Activated T-cell treated with anti-CD3 and anti-CD28 coated beads, Interleukin-2, amount 50 U/mL, for 48 hours (primary cell): ENCODE results near the gene YTHDC1.
"Not testable (repeated sequence)": the region's sequence is repeated elsewhere in the genome, so short reads cannot be mapped to it uniquely, and the experiment has no call there.

Experiments used
- DNase-seq, 2 experiments: peaks; one replicate each; pipeline ENCODE4 v3.0.0-alpha.2; 2020

Gene YTHDC1

DNA sequence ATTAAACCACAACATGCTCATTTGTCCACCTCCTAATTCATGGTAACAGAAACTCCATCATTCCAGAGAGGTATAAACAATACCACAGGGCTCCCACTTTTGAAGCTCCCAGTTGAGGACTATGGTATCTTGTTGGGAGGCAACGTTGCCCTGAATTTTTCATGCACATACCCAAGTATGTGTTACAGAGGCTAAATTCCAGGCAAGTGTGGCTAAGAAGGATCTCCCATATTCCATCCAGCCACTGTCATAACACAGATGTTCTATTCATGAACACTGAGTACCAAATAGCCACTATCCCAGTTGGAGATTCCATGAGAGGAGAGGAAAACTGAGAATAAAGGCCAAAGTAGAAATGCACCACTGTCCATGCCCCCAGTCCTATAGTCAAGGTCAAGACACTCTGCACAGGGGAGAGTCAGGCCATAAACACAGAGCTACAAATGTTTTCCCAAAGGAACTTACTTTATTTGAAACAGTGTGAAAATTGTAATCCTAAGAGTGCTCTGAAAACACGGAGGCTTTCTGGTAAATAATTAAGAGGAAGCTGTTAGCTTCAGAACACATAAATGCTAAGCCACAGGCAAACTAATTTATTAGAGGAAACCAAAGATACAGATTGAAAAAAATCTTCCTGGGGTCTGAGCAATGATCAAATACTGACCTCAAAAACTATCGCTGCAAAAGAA lies 62.0 kb downstream of the YTHDC1 start:
- DNase-seq, result no peak

DNA sequence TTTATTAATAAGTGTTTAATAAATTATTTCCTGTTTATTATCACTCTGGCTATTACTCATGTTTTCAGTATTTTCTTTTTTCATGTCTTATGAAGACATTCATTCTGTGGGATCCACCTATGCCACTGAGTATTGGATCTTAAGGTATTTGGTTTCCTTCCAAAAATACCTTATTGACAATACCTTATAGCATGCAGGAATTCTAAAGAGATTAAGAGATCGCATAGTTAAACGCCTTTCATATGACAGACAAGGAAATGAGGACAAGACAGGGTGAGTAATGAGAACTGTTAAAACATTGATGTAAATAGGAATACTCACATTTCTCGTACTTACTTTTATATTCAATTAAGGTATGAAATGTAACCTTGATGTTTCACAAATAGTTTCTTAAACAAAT lies 66.2 kb downstream of the YTHDC1 start:
- DNase-seq, result no peak

DNA sequence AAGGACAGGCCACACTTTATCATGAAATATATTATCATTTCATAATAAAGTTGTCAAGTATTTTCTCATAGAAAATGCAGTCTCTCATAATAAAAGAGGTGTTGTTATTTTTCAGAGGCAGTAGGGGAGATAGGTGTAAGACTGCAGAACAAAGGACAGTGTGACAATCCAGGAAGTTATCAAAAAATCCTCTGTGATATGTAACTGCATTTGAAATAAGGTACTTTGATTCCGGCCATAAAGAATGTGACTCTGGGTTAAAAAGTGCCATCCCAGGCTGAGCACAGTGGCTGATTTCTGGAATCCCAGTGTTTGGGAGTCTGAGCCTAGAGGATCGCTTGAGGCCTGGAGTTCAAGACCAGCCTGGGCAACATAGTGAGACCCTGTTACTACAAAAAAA lies 66.8 kb downstream of the YTHDC1 start:
- no peak for DNase-seq

DNA sequence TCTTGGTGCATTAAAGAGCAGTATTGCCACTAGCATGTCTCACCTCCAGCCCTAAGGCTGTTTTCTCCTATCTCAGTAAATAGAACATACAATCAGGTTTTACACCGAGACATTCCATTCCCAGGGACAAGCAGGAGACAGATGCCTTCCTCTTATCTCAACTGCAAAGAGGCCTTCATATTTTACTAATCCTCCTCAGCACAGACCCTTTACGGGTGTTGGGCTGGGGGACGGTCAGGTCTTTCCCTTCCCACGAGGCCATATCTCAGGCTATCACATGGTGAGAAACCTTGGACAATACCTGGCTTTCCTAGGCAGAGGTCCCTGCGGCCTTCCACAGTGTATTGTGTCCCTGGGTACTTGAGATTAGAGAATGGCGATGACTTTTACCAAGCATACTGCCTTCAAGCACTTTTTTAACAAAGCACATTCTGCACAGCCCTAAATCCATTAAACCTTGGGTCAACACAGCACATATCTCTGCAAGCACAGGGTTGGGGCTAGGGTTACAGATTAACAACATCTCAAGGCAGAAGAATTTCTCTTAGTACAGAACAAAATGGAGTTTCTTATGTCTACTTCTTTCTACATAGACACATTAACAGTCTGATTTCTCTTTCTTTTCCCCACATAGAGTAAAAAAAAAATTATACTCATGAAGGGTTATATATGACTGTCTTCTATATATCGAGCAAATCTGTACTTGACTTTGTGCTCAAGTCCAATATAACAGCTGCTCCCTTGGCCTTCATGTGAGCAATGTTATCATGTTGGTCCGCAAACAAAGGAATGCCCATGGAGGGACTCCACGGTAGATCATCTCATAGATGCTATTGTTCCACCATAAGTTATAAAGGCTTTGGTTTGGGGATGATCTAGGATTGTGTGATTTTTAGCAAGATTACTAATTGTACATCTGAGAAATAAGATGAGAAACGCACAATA lies 67.8 kb downstream of the YTHDC1 start:
- not testable (repeated sequence) for DNase-seq

DNA sequence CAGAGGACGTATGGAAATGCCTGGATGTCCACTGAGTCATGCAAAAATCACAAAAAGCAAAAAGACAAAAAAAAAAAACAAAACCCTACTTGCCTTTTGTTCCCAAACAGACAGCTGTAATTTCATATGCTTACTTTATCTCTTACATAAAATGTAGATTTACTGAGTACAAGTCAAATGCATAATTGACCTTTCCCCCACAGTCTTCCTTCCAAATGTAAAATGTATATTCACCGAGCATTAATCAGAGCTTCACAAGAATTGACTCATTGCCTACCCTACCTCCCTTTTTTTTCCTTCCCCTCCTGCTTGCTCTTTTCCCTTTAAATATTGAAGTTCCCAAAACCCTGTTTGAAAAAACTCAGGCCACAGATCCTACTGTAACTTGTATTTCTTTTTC lies 71.9 kb downstream of the YTHDC1 start:
- DNase-seq, result no peak

DNA sequence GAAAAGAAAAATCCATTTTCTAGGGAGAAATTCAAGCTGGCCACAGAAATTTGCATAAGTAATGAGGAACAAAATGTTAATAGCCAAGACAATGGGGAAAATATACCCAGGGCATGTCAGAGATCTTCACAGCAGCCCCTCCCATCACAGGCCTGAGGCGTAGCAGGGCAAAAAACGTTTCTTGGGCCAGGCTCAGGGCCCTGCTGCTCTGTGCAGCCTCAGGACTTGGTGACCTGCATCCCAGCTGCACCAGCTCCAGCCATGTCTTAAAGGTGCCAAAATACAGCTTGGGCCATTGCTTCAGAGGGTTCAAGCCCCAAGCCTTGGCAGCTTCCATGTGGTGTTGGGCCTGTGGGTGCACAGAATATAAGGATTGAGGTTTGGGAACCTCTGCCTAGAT lies 72.3 kb downstream of the YTHDC1 start:
- no peak for DNase-seq

DNA sequence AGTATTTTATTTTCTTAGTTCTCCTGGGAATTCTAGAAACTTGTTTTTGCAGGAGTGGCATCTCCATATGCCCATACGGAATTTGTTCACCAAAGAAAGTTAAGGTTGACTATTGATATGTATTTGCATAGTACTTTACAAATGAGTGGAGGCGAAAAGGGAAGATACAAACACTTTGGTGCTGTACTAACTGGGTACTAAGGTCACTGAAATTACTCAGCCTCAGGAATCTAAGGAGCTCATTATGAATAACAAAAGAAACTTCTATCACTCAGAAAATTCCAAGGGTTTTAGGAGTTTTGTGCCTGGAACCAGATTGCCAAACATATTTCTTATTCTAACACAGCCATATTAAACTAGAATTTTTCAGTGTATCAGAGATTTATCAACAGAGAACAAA lies 77.0 kb downstream of the YTHDC1 start:
- DNase-seq, result no peak

DNA sequence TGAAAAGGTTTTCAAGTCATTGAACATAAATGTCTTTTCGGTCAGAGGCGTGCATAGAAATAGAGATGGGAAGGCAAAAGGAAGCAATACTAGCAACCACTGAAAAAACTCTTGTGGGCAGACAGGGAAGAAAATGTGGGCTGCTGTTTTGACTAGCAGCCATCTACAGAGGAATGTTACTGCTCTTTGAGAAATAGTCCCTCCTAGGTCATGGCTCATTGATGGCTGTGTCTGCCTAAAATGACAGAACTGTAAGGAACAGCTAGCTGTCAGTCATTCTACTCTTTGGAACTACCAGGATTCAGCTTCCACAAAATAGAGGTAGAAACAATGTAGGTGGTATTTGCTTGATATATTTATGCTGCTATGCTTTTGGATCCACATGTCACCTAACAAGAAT lies 77.5 kb downstream of the YTHDC1 start:
- DNase-seq, result no peak

DNA sequence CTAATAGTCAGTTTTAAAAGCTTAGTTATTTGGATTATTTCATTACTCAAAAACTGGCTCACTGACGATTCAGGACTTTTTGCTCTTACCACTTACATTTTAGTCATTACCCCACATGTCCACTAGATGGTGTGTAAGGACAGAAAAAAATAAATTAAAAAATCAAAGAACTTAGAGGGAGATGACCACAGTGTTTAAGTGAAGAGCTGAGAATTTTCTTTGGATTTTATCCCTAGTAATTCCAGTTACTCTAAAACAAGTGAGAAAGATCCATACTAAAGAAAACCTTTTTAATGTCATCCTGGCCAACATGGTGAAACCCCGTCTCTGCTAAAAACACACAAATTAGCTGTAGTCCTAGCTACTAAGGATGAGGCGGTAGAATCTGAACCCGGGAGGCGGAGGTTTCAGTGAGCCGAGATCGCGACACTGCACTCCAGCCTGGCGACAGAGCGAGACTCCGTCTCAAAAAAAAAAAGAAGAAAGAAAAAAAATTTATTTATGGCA lies 78.0 kb downstream of the YTHDC1 start:
- DNase-seq, result no peak

DNA sequence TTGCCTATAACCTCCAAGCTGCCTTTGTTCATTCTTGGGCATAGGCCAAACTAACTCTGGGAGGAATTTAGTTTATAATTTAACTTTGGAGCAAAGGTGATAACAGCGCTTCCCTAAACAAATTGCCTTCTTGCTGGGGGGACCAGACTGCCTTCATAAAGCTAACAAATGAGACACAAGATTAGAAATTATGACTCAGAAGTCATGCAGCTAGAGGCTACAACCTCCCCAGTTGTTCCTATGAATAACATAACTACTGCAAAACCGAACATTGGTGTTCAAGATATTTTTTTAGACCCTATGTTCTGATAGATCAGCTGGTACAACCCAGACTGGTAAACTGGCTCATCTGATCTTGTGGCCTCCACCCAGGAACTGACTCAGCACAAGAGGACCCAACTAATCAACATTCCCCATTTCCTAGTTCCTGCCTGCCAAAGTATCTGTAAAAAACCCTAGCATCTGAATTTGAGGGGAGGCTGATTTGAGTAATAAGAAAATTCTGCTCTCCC lies 82.4 kb downstream of the YTHDC1 start:
- DNase-seq, result no peak

DNA sequence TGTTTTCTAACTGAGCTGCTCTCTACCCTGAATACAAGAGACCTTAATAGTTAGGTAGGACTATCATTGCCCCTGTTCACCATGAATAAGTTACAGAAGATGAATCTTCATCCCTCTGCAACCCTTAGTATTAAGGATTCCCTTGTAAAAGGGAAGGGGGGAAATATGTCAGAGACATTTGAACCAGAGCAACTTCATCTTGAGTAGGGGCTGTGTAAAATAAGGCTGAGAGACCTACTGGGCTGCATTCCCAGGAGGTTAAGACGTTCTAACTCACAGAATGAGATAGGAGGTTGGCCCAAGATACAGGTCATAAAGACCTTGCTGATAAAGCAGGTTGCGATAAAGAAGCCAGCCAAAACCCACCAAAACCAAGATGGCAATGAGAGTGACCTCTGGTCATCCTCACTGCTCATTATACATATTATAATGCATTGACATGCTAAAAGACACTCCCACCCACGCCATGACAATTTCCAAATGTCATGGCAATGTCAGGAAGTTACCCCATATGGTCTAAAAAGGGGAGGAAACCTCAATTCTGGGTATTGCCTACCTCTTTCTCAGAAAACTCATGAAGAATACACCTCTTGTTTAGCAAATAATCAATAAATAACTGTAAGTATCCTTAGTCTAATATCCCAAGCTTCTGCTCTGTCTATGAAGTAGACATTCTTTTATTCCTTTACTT lies 84.9 kb downstream of the YTHDC1 start:
- DNase-seq, result no peak
